ENCODE measurements around the gene ARHGAP27. TPM values are rescaled to one million over a fixed set of nuclear protein-coding genes. Genes with fewer than 3 reads are reported as not detected.

Gene ARHGAP27
- total and polyA plus RNA-seq, 2 experiments from 2014 or later: 5.6 to 17.7 TPM

GRCh38 chr17:45437465-45438283, 5.0 kb upstream of the ARHGAP27 start:
- no peaks in the 10 kb centered on the region for H3K9me3 ChIP-seq (ENCODE audit: low read depth)
- no peak overlapping the region for H3K4me3 ChIP-seq
- DNase-seq (ENCODE audit: low read depth in 1 of 2, low spot score in 1 of 2): no peak
- H3K4me1 ChIP-seq (ENCODE audit: low read depth): no peaks in the 10 kb centered on the region
- H3K27me3 ChIP-seq: peaks cover 12% of the 10 kb centered on the region
- no peak overlapping the region for H3K27ac ChIP-seq
- TF ChIP-seq CTCF (IDR thresholded peaks at IDR 0.05; ENCODE audit: low read depth, low read length): no peak
- no peaks in the 10 kb centered on the region for H3K36me3 ChIP-seq

GRCh38 chr17:45436625-45437464, 4.2 kb upstream of the ARHGAP27 start:
- no peaks in the 10 kb centered on the region for H3K36me3 ChIP-seq
- H3K4me3 ChIP-seq: no peak overlapping the region
- no peak overlapping the region for H3K27ac ChIP-seq
- no peaks in the 10 kb centered on the region for H3K4me1 ChIP-seq (ENCODE audit: low read depth)
- H3K9me3 ChIP-seq (ENCODE audit: low read depth): no peaks in the 10 kb centered on the region
- no peak for DNase-seq (ENCODE audit: low read depth in 1 of 2, low spot score in 1 of 2)
- TF ChIP-seq CTCF (IDR thresholded peaks at IDR 0.05; ENCODE audit: low read depth, low read length): no peak
- peaks cover 20% of the 10 kb centered on the region for H3K27me3 ChIP-seq

- DNase-seq (ENCODE audit: low read depth in 1 of 2, low spot score in 1 of 2): no peak
Observed at GRCh38 chr17:45436161-45436560, 3.5 kb upstream of the ARHGAP27 start.

GRCh38 chr17:45435481-45435880, 2.8 kb upstream of the ARHGAP27 start:
- TF ChIP-seq CTCF (IDR thresholded peaks at IDR 0.05; ENCODE audit: low read depth, low read length): no peak
- H3K9me3 ChIP-seq (ENCODE audit: low read depth): no peaks in the 10 kb centered on the region
- no peak overlapping the region for H3K27ac ChIP-seq
- no peaks in the 10 kb centered on the region for H3K4me1 ChIP-seq (ENCODE audit: low read depth)
- peaks cover 33% of the 10 kb centered on the region for H3K27me3 ChIP-seq
- no peaks in the 10 kb centered on the region for H3K36me3 ChIP-seq
- no peak overlapping the region for H3K4me3 ChIP-seq
- no peak for DNase-seq (ENCODE audit: low read depth in 1 of 2, low spot score in 1 of 2)

More at GRCh38 chr17:45436161-45436560, 3.5 kb upstream of the ARHGAP27 start:
- no peak for TF ChIP-seq CTCF (IDR thresholded peaks at IDR 0.05; ENCODE audit: low read depth, low read length)
- Histone ChIP-seq H3K27me3 (peaks cover 26% of the 10 kb centered on the region), H3K4me1 (ENCODE audit: low read depth) (no peaks in the 10 kb centered on the region), H3K36me3 (no peaks in the 10 kb centered on the region), H3K9me3 (ENCODE audit: low read depth) (no peaks in the 10 kb centered on the region), H3K4me3 (no peak overlapping the region), H3K27ac (no peak overlapping the region)

GRCh38 chr17:45433159-45433535, 477 bp upstream of the ARHGAP27 start:
- DNase-seq (ENCODE audit: low read depth in 1 of 2, low spot score in 1 of 2): no peak
- no peak for TF ChIP-seq CTCF (IDR thresholded peaks at IDR 0.05; ENCODE audit: low read depth, low read length)
- Histone ChIP-seq H3K36me3 (no peaks in the 10 kb centered on the region), H3K27ac (no peak overlapping the region), H3K4me3 (no peak overlapping the region), H3K27me3 (peaks cover 57% of the 10 kb centered on the region), H3K4me1 (ENCODE audit: low read depth) (no peaks in the 10 kb centered on the region), H3K9me3 (ENCODE audit: low read depth) (no peaks in the 10 kb centered on the region)
